OCI-LY1 (cell line): ENCODE data around the gene AGAP3.

Experiments used
- EZH2 ChIP-seq: fragments of 200-600 bp; sonication (generic), shearing (Covaris generic); IDR thresholded peaks from 2 replicates; pipeline ENCODE4 v1.8.0; 2017; ENCODE audit warnings: borderline replicate concordance, mixed run types, mild to moderate bottlenecking, antibody characterized with exemption, low read length, moderate library complexity, mixed read lengths
- TF ChIP-seq, protein P1 (sequence below): fragments of 200-600 bp; sonication (generic), shearing (Covaris generic); IDR thresholded peaks from 2 replicates; pipeline ENCODE4 v1.5.1; 2017; ENCODE audit warnings: mild to moderate bottlenecking, antibody characterized with exemption, low read length, moderate library complexity, mixed read lengths

DNA sequence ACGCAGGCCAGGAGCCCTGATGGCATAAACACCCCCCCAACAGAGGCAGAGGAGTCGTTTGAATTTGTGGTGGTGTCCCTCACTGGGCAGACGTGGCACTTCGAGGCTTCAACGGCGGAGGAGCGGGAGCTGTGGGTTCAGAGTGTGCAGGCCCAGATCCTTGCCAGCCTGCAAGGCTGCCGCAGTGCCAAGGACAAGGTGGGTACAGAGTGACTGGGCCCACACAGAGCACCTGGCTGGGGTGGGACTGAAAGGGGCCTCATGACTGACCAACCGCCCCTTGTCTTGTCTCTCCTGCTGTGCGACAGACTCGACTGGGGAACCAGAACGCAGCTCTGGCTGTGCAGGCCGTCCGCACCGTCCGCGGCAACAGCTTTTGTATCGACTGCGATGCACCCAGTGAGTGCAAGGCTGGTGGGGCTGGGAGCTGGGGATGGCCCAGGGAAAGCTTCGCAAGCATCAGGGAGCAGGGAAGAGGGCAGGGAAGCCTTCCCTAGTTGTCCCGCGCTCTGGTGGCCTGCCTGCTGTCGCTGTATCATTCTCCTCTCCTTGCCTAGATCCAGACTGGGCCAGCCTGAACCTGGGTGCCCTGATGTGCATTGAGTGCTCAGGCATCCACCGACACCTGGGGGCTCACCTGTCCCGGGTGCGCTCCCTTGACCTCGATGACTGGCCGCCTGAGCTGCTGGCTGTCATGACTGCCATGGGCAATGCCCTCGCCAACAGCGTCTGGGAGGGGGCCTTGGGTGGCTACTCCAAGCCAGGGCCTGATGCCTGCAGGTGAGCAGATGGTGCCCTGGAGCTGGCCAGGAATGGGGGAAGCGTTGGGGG, 55.8 kb downstream of the AGAP3 start:
- TF ChIP-seq, protein P1, sequence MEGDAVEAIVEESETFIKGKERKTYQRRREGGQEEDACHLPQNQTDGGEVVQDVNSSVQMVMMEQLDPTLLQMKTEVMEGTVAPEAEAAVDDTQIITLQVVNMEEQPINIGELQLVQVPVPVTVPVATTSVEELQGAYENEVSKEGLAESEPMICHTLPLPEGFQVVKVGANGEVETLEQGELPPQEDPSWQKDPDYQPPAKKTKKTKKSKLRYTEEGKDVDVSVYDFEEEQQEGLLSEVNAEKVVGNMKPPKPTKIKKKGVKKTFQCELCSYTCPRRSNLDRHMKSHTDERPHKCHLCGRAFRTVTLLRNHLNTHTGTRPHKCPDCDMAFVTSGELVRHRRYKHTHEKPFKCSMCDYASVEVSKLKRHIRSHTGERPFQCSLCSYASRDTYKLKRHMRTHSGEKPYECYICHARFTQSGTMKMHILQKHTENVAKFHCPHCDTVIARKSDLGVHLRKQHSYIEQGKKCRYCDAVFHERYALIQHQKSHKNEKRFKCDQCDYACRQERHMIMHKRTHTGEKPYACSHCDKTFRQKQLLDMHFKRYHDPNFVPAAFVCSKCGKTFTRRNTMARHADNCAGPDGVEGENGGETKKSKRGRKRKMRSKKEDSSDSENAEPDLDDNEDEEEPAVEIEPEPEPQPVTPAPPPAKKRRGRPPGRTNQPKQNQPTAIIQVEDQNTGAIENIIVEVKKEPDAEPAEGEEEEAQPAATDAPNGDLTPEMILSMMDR: no peak
- no peak for TF ChIP-seq EZH2
